HepG2 (cell line): ENCODE measurements around the gene ACTN4. TPM values are rescaled to one million over a fixed set of nuclear protein-coding genes. Genes with fewer than 3 reads are reported as not detected.

Experiments
- CBX5 ChIP-seq: sonication (generic); formaldehyde crosslinking; IDR thresholded peaks from 2 replicates; pipeline ENCODE4 v1.4.0; 2020; ENCODE audit warnings: missing genetic modification reagents, borderline replicate concordance
- GRHL1 ChIP-seq: sonication (generic); formaldehyde crosslinking; conservative IDR thresholded peaks from 2 replicates; pipeline ENCODE4 v1.8.0; 2022; ENCODE audit warnings: missing genetic modification reagents
- HNF4A ChIP-seq: sonication (generic); formaldehyde crosslinking; IDR thresholded peaks from 2 replicates; pipeline ENCODE4 v1.4.0; 2020; ENCODE audit warnings: missing genetic modification reagents
- HNRNPH1 ChIP-seq: fragments of 200-400 bp; formaldehyde crosslinking; optimal IDR thresholded peaks from 2 replicates; pipeline ENCODE3; 2017; ENCODE audit warnings: mild to moderate bottlenecking, low read depth, low read length
- KLF6 ChIP-seq: IDR thresholded peaks from 2 replicates; pipeline ENCODE4 v1.8.0; 2016; ENCODE audit warnings: missing biosample characterization, missing genetic modification reagents
- LRRFIP1 ChIP-seq: sonication (generic); formaldehyde crosslinking; conservative IDR thresholded peaks from 2 replicates; pipeline ENCODE4 v1.4.0; 2020; ENCODE audit warnings: missing genetic modification reagents
- MED8 ChIP-seq: sonication (generic); formaldehyde crosslinking; IDR thresholded peaks from 2 replicates; pipeline ENCODE4 v1.8.1; 2023; ENCODE audit warnings: mild to moderate bottlenecking, missing genetic modification reagents; ENCODE audit not compliant: insufficient replicate concordance
- MEIS2 ChIP-seq: sonication (generic); formaldehyde crosslinking; IDR thresholded peaks from 2 replicates; pipeline ENCODE4 v1.9.0; 2021; ENCODE audit warnings: mild to moderate bottlenecking, missing genetic modification reagents
- PAF1 ChIP-seq: IDR thresholded peaks from 2 replicates; pipeline ENCODE4 v1.6.1; 2016; ENCODE audit warnings: missing genetic modification reagents, missing compliant biosample characterization
- PHB2 ChIP-seq: fragments of 450-650 bp; IDR thresholded peaks from 2 replicates; pipeline ENCODE4 v1.6.1; 2018; ENCODE audit not compliant: partially characterized antibody
- PLRG1 ChIP-seq: fragments of 450-650 bp; conservative IDR thresholded peaks from 2 replicates; pipeline ENCODE4 v1.6.1; 2016
- POLR2G ChIP-seq: fragments of 200-400 bp; formaldehyde crosslinking; IDR thresholded peaks from 2 replicates; pipeline ENCODE4 v1.6.1; 2018; ENCODE audit warnings: mild to moderate bottlenecking, low read depth, low read length, moderate library complexity
- RORA ChIP-seq: sonication (generic); formaldehyde crosslinking; IDR thresholded peaks from 2 replicates; pipeline ENCODE4 v1.5.0; 2020; ENCODE audit warnings: mild to moderate bottlenecking, missing genetic modification reagents, moderate library complexity
- SIX4 ChIP-seq: sonication (generic); formaldehyde crosslinking; IDR thresholded peaks from 2 replicates; pipeline ENCODE4 v1.4.0; 2020; ENCODE audit warnings: missing genetic modification reagents
- STAG1 ChIP-seq: sonication (generic); formaldehyde crosslinking; IDR thresholded peaks from 2 replicates; pipeline ENCODE4 v1.4.0; 2020; ENCODE audit warnings: missing genetic modification reagents
- TFDP1 ChIP-seq: IDR thresholded peaks from 2 replicates; pipeline ENCODE4 v1.6.1; 2016; ENCODE audit warnings: missing compliant biosample characterization, missing genetic modification reagents, borderline replicate concordance
- ZBTB2 ChIP-seq: sonication (generic); formaldehyde crosslinking; IDR thresholded peaks from 2 replicates; pipeline ENCODE4 v1.8.0; 2022; ENCODE audit warnings: low read depth, missing genetic modification reagents
- ZFP36L1 ChIP-seq: sonication (generic); formaldehyde crosslinking; IDR thresholded peaks from 2 replicates; pipeline ENCODE4 v1.8.0; 2022; ENCODE audit warnings: mild to moderate bottlenecking, missing genetic modification reagents, moderate library complexity
- ZMAT5 ChIP-seq: sonication (generic); formaldehyde crosslinking; IDR thresholded peaks from 2 replicates; pipeline ENCODE4 v1.5.0; 2020; ENCODE audit warnings: mild to moderate bottlenecking, low read depth, missing genetic modification reagents, borderline replicate concordance
- ZNF326 ChIP-seq: sonication (generic); formaldehyde crosslinking; IDR thresholded peaks from 2 replicates; pipeline ENCODE4 v1.4.0; 2020; ENCODE audit warnings: missing genetic modification reagents, borderline replicate concordance
- ZNF431 ChIP-seq: sonication (generic); formaldehyde crosslinking; IDR thresholded peaks from 2 replicates; pipeline ENCODE4 v1.9.0; 2022; ENCODE audit warnings: missing genetic modification reagents, low read depth, mild to moderate bottlenecking, borderline replicate concordance
- ZNF589 ChIP-seq: sonication (generic); formaldehyde crosslinking; conservative IDR thresholded peaks from 2 replicates; pipeline ENCODE4 v1.8.0; 2022; ENCODE audit warnings: mild to moderate bottlenecking, moderate library complexity, missing genetic modification reagents
- ZNF720 ChIP-seq: sonication (generic); formaldehyde crosslinking; IDR thresholded peaks from 2 replicates; pipeline ENCODE4 v1.4.0; 2020; ENCODE audit warnings: missing genetic modification reagents
- ZSCAN22 ChIP-seq: sonication (generic); formaldehyde crosslinking; IDR thresholded peaks from 2 replicates; pipeline ENCODE4 v1.4.0; 2020; ENCODE audit warnings: mild to moderate bottlenecking, missing genetic modification reagents
- polyA plus RNA-seq, 8 experiments: library from polyadenylated mRNA; depleted of rRNA in 3 of 8; stranded (reverse) in 7 of 8; unstranded in 1 of 8; fragments of >200 nt; fragmentation: Illumina TruSeq in 4 of 8; extraction: Trizol in 4 of 8; gene quantifications; 2 replicates each; pipeline versions ENCODE4 v1.2.1 to v1.2.3, GENCODE V29; 2011 to 2016; ENCODE audit warnings: low read depth in 4 of 8, missing spikeins in 1 of 8, mixed read lengths in 1 of 8; ENCODE audit not compliant: insufficient read depth in 1 of 8
- total RNA-seq, 5 experiments: library from RNA; depleted of rRNA; stranded (reverse); fragments of >200 nt; fragmentation: Illumina TruSeq; extraction: Trizol; gene quantifications; 2 replicates each; pipeline ENCODE4 v1.2.3, GENCODE V29; 2016; ENCODE audit warnings: low read depth in 1 of 5

ACTN4 gene
- total and polyA plus RNA-seq, 2 of the 13 experiments (the other 11 are each of a cell fraction or from before 2014, with no cell fraction given): 171 to 192 TPM

- TF ChIP-seq MED8 (CRISPR knock-in tag) (no peak), ZNF720 (CRISPR knock-in tag) (no peak), TFDP1 (CRISPR knock-in tag) (peak; percentile 84; the same call in 1 of the 2 replicates), ZSCAN22 (no peak), POLR2G (peak; percentile 91), GRHL1 (CRISPR knock-in tag) (no peak), CBX5 (CRISPR knock-in tag) (no peak; the same call in 1 of the 2 replicates), MEIS2 (CRISPR knock-in tag) (peak; percentile 98; the same call in 1 of the 2 replicates), RORA (CRISPR knock-in tag) (no peak), PHB2 (no peak), ZNF326 (CRISPR knock-in tag) (no peak), HNRNPH1 (no peak), ZNF431 (CRISPR knock-in tag) (no peak), LRRFIP1 (CRISPR knock-in tag) (no peak), SIX4 (CRISPR knock-in tag) (no peak; the same call in 1 of the 2 replicates), STAG1 (CRISPR knock-in tag) (no peak), ZBTB2 (CRISPR knock-in tag) (no peak; the same call in 1 of the 2 replicates), PAF1 (no peak), HNF4A (CRISPR knock-in tag) (no peak), ZMAT5 (CRISPR knock-in tag) (no peak), KLF6 (CRISPR knock-in tag) (peak; percentile 24; the same call in 1 of the 2 replicates), ZFP36L1 (CRISPR knock-in tag) (peak; percentile 82; the same call in 1 of the 2 replicates), PLRG1 (no peak), ZNF589 (CRISPR knock-in tag) (no peak; the same call in 1 of the 2 replicates)
Observed at GRCh38 chr19:38618590-38619360, 28.7 kb upstream of the ACTN4 start, which contains the start of gene EIF3K (continued).
